IPS-NIHi7 (cell line): ENCODE results near the gene PGBD1.
"Not testable (repeated sequence)": the region's sequence is repeated elsewhere in the genome, so short reads cannot be mapped to it uniquely, and the experiment has no call there.

ENCODE experiments used
- DNase-seq: peaks from one replicate; pipeline ENCODE4 v3.0.0; 2012; ENCODE audit warnings: mixed read lengths; ENCODE audit errors: extremely low spot score

PGBD1 gene

DNA sequence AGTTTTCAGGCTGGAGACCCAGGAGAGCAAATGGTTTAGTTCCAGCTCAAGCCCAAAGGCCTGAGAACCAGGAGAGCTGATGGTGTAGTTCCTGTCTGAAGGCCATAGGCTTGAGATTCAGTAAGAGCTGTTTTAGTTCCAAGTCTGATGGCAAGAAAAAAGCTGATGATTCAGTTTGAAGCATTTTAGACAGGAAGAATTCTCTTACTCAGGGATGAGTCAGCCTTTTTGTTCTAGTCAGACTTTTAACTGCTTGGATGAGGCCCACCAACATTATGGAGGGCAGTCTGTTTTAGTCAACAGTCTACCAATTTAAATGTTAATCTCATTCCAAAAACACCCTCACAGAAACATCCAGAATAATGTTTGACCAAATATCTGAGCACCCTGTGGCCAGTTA lies 11.9 kb upstream of the PGBD1 start:
- no peak for DNase-seq

DNA sequence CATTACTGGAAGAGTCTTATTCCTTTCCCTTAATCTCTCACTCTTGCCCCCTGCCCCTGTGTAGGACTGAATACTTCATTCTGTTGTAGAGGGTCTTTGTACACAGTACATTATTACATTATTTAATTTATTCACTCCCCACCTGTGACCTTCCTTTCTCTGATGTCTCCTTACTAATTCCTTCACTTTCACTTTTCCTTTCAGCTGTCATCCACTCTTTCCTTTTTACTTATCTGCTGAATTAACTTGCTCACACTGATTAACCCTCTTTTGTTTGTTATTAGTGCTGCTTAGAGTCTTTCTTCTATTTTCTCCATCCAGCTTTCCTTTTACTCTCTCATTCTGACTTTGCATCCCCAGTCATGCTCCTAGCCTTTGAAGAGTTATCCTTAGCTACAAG lies 6.5 kb upstream of the PGBD1 start:
- no peak for DNase-seq

DNA sequence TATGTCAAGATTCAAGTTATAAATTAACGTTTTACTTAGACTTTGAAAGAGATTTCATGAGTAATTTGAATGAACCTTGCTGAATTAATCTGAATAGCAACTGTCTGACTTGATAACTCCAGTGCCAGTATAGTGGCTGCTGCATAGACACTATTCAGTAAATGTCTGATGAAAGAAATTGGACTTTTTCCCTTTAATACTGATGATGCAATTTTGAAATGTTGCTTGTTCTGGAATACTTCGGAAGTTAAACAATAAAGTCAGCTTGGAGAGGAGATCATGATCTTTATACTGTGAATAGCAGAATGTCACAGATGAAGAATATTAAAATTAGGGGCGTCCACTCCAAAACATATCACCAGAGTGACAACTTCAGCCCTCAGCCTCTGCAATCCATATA lies 3.6 kb upstream of the PGBD1 start:
- no peak for DNase-seq

DNA sequence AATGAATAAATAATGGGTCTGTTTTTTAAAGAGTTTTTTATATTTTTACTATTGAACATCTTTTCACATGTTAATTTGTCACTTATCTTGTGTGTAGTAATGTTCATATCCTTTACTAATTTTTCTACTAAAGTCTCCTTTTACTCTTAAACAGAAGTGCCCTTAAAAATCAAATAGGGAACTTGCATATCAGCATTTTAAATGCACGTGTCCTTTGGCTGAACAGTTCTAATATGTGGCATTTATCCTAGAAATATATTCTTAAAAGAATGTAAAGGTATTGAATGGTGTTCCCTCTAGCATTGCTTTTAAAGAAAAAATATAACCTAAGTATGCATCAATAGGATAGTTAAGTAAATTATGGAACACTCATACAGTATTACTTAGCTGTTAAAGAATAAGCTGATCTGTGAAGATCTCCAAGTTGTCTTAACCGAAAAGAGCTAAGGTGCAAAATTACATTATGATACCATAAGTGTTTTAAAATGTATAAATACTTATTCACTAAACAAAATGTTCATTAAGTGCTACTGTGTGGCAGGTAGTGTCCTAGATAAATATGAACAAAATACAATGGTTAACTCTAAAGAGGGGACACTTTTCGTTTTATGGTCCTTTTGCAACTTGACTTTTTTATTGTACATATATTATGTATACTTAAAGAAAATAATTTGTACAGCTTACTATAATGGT lies 631 bp upstream of the PGBD1 start:
- DNase-seq = no peak

DNA sequence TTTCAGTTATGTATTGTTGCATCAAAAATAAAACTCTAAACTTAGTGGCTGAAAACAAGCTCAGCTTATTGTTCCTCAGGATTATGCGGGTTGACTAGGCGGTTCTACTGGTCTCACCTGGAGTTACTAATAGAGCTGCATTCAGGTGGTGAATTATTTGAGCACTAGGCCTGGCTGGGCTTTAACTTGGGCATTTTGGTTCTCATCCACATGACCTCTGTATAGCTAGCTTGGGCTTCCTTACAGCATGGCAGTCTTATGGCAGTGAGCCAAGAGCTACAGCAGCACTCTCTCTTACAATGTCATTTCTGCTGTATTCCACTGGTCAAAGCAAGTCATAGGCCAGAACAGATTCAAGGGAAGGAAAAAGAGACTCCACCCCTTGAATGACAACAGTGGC lies 1.6 kb downstream of the PGBD1 start:
- DNase-seq = no peak

DNA sequence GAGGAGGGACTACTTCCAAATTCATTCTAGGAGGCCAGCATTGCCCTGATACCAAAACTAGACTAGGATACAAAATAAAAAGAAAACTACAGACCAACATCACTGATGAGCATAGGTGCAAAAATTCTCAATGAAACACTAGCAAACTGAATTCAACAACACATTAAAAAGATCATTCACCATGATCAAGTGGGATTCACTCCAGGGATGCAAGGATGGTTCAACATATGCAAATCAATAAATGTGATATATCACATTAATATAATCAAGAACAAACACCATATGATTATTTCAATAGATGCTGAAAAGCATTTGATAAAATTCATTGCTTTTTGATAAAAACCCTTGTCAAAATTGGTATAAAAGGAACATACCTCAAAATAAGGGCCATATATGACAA lies 10.2 kb downstream of the PGBD1 start:
- no peak for DNase-seq

DNA sequence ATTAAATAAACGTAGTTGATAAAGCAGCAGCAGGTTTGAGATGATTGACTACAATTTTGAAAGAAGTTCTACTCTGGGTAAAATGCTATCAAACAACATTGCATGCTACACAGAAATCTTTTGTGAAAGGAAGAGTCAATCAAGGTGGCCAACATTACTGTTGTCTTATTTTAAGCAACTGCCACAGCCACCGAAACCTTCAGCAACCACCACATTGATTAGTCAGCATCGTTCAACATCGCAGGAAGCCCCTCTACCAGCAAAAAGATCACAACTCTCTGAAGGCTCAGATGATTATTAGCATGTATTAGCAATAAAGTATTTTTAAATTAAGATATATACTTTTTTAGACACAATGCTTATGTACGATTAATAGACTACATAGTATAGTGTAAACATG lies 14.0 kb downstream of the PGBD1 start:
- no peak for DNase-seq

DNA sequence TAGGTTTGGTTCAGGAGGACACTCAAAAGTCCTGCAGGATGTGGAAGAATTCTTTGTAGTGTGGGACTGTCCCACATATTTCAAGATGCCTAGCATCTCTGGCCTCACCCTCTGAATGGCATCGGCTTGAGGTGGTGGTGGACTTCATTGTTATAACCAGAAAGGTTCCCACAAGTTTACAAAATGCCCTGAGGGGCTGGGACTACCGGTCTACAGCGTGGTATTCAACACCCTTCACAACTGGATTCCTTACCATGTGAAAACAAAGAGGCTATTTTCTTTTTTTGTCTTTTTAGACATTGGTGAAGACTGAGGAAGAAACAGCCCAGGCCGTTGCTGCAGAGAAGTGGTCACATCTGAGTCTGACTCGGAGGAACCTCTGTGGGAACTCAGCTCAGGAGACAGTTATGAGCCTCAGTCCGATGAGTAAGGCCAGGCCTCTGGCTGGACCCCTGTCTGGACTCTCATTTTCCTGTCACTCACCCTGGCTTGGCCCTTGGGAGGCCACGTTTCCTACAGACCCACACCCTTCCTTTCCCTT lies 15.2 kb downstream of the PGBD1 start:
- no peak for DNase-seq

DNA sequence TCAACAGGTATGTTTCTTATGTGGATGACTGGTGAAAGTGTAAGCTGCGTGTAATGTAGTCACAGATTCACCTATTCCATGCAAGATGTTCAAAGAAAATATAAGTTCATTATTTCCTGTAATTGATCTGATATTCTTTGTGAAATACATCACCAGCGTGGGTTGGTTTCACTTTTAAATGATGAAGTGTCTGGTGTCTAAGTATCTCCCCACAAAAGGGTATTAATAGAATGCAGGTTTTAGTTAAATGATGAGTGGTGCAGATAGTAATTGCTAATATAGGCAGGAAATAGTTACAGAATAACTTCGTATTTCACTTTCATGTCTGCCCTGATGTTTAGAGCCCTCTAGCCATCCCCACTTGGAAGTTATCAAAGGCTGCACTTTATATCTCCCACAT lies 22.2 kb downstream of the PGBD1 start:
- DNase-seq = no peak

DNA sequence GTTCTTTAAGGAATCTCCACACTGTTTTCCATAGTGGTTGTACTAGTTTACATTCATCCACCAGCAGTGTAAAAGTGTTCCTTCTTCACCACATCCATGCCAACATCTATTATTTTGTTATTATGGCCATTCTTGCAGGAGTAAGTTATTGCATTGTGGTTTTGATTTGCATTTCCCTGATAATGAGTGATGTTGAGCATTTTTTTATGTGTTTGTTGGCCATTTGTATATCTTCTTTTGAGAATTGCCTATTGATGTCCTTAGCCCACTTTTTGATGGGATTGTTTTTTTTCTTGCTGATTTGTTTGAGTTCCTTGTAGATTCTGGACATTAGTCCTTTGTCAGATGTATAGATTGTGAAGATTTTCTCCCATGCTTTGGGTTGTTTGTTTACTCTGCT lies 25.0 kb downstream of the PGBD1 start:
- not testable (repeated sequence) for DNase-seq

DNA sequence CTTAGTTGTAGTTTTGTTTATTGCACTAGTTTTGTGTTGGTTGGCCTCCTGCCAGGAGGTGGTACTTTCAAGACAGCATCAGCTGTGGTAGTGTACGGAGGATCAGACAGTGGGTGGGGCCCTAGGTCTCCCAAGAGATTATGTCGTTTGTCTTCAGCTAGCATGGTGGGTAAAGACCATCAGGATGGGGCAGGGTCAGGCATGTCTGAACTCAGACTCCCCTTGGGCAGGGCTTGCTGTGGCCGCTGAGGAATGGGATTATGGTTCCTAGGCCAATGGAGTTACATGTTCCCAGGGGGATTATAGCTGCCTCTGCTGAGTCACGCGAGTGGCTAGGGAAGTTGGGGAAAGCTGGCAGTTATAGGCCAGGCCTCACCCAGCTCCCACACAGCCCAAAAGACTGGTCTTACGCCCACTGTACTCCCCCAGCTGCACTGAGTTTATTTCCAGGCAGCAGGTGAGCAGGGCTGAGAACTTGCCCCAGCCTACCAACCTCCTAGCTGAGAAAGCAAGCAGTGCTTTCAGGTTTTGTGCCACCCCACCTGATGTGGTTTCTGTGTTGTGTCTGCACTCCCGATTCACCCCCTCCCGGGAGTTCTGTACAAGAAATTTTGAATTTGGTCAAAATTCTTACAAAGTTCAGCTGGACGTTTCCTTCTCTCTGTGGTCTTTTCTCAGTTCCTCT lies 29.9 kb downstream of the PGBD1 start:
- no peak for DNase-seq

DNA sequence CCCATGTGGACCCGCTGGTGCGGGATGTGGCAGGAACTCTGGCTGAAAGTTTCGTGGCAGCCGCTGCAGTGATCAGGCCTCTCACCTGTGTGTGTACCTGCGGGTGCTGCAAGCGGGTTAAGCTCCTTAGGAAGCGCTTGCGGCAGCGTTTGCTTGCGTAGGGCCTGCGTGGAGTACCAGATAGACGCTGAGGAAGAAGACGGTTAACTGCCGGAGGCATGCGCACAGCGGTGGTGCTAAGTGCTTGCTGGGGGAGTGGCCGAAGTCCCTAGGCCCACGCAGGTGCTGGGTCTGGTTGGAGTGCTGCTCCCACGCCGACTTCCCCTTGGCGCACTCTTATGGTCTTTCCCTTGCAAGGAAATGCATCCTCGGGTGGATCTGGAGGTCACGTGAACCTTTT lies 31.6 kb downstream of the PGBD1 start:
- DNase-seq = peak; percentile 21

DNA sequence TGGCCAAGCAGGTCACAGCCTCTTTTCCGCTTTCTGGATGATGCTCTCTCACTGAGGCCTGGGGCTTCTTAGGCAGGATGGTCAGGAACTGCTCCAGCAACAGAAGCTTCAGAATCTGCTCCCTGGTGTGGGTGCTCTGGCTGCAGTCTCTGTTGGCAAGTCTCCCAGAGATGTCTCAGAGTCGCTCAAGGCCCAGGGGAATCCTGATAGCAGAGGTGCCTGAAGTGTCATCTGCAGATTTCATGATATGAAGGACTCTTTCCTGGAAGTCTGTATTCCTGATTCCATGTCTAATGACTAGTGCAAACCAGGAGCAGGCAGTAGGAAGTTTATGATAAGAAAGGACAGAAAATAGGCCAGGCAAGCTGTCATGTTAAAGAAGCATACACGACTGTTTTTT lies 34.3 kb downstream of the PGBD1 start:
- DNase-seq = no peak

DNA sequence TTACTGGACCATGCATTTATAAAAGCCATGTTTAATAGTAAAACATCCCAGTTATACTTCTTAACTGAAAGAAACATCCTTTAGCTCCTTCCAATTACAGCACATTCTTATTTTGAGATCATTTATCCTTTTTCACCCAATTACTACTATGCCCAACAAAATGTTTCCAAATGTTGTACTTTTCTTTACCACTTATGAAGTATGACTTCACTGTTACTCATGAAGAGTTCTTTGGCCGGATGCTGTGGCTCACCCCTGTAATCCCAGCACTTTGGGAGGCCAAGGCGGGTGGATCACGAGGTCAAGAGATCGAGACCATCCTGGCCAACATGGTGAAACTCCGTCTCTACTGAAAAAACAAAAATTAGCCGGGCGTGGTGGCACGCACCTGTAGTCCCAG lies 36.5 kb downstream of the PGBD1 start:
- not testable (repeated sequence) for DNase-seq

DNA sequence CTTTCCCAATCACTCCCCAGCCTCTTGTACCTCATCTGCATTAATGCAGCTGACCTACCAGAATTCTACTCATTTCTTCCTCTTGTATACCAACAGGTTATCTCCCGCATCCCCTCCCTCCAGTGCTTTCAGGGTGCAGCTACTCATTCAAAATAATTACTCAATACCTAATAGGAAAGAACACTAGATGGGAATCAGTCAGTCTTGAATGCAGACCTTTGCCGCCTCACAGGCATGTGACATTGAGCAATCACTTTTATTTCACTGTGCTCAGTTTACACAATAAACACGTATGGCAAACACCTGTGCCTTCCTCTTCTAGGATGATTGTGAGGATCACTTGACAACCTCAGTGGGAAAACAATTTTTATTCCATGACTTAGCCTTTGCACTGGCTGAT lies 41.3 kb downstream of the PGBD1 start:
- DNase-seq = no peak

DNA sequence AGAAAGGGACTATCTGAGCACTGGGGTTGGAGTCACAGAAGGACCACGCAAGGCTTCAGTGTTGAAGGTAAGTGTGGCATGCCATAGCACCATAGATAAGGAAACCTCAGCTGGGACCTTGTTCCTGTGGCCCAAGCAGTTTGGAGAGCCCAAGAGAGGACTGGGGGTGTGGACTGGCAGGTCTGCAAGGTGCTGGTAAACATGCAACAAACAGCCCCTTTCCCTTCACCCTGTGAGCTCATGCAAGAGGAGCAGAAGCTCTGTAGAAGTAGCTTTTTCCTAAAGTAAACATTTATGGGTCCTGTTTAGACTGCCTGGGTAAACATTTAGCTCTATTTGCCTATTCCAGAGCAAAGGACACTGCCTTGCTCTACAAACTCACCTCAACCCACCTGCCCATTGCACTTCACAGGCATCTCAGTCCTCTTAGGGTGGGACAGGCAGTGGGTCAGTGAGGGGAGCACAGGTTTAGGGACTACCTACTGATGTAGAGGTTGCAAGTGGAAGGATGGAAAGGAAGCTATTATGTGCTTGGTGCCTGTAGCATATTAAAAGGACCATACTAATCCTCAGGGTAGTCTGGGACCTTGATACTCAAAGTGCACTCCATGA lies 42.5 kb downstream of the PGBD1 start:
- no peak for DNase-seq

DNA sequence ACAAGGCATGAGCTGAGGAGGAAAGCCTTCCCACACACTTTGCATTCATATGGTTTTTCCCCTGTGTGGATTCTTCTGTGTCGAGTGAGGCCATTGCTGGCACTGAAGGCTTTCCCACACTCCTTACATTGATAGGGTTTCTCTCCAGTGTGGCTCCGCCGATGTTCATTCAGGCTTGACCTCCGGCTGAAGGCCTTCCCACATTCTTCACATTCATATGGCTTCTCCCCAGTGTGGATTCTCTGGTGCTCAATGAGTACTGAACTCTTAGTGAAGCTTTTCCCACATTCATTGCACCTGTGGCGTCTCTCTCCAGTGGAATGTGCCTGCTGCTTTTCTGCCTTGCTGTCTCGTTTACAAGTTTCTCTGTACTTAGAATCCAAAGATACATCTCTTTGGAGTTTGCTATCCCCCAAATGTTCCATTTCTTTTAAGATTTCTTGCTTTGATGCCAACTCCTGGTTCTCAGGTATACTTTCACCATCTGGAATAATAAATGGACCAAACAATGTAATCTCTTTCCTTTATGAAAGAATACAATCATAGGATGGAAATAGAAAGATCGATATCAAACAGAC lies 45.1 kb downstream of the PGBD1 start:
- DNase-seq = no peak

DNA sequence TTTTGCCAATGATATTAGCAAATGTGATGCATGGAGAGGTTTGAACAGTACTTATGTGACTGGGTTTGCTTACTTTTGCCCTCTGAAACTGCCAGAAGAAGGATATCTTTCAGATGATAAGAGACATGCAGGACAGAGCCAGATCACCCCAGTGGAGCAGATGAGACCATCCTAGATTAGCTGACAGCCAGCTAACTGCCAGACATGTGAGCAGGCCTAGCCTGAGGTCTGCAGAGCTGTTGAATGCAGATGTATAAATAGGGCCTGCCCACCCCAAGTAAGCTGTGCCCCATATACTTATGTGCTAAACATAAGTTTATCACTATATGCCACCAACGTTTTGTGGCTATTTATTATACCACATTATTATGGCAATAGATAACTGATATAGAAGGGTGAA lies 48.7 kb downstream of the PGBD1 start:
- DNase-seq = no peak

DNA sequence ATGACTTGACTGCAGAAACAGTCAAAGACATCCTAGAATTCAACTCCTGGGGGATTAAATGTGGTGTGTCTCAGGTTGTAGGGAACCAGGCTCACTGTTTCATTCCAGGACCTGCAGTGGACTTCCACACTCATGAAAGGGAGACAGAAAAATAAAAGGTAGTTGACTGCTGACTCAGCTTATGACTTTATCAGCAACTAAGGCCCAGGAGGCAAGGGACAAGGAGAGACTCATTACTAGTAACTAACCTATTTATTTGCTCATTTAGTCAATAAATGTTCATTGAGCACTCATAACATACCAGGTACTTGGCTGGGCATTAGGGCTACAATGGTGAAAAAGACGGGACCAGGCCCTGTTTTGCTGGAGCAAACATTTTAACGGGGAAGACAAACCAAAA lies 51.7 kb downstream of the PGBD1 start:
- no peak for DNase-seq

DNA sequence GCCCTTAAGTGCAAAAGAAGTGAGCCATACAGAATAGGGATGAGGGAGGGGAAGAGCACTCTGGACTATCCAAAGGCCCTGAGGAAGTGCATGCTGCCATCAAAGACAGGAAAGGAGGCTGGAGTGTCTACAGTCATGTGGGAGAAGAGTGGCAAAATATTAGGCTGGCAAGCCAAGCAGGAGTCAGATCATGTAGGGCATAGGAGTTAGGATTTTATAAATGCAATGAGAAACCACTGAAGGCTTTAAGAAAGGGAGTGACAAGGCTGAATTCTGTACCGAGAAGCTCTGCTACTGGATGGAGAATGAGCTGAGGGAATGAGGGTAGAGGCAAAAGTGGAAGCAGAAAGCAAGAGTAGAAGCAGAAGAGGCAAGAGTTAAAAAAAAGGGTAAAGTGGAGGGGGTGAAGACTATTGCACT lies 52.2 kb downstream of the PGBD1 start:
- no peak for DNase-seq

DNA sequence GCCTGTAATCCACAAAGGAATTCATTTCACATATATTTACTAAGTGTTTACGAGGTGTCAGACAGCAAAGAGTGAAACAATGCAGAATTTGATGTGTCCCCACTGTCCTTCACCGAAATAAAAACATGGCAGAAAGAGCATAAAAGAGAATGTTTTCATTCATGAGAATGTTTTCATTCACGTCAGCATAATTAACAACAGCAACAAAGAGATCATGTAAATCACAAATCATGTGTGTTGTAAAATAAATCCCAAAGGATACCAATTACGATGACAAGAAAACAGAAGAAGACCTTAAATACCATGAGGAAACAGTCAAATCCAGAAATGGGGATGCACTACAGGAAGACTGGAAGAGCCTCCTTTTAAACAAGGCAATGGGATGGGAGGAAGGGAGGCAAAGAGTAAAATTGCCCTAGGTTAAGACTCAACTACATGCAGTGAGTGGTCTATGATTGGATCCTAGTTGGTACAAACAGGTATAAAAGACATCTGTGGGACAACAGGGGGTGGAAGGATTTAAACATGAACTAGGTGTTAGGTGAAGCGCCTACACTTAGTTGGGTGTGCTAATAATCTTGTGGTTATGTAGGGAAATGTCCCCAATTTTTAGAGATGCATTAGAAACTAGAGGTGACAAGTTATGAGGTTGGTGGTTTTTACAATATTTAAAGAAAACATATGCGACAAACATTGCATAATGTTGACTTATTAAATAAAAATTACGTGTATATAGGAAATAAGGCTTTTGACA lies 53.1 kb downstream of the PGBD1 start:
- DNase-seq = no peak

DNA sequence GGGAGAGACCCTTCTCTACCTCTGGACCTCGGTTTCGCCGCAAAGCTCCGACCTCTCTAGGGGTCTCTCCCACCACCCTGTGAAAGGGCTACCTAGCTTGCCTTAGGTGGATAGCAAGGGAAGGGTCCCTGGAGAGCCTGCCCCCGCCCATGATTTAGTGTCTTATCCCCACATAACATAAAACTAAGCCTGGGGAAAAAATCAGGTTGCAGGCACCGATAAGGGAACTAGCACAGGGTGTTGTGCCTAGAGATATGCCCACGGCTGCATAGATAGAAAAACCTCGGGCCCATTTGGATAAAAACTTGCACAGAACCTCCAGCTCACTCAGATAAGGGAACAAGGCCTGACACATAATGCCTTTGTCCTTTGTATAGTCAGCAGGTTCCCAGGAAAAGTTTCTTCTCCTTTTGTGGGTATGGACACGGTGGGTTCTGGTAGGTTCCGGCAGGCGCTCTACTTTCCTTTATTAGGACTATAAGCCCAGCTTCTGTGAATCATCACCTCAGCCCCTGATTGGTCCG lies 53.7 kb downstream of the PGBD1 start:
- DNase-seq = no peak
